Hepatocyte (in vitro differentiated cells): Measurements from ENCODE around the gene RIBC2.

Source experiments
- CTCF ChIP-seq: fragments of 200-600 bp; sonication (generic); IDR thresholded peaks from 2 replicates; pipeline ENCODE4 v1.5.1; 2016; ENCODE audit warnings: antibody characterized with exemption, mild to moderate bottlenecking; ENCODE audit not compliant: poor library complexity
- EZH2 ChIP-seq: fragments of 200-600 bp; sonication (generic); IDR thresholded peaks from 2 replicates; pipeline ENCODE4 v1.6.1; 2016; ENCODE audit warnings: antibody characterized with exemption, mild to moderate bottlenecking, borderline replicate concordance
- EZH2phosphoT487 ChIP-seq: fragments of 200-600 bp; sonication (generic); IDR thresholded peaks from one replicate; pipeline ENCODE4 v1.6.1; 2018; ENCODE audit warnings: antibody characterized with exemption, mild to moderate bottlenecking, low read depth, moderate library complexity; ENCODE audit not compliant: unreplicated experiment, severe bottlenecking

GRCh38 chr22:45413368-45414211 lies at the start of gene RIBC2, which contains the start of gene SMC1B:
- no peak for TF ChIP-seq CTCF
- no peak for TF ChIP-seq EZH2
- no peak for TF ChIP-seq EZH2phosphoT487
